Parathyroid adenoma (tissue), 2 donors: ENCODE results near the gene CTAG1B.
"Not testable (repeated sequence)": the region's sequence is repeated elsewhere in the genome, so short reads cannot be mapped to it uniquely, and the experiment has no call there.

Experiments
- H2AFZ ChIP-seq: fragments of 300-600 bp; sonication (generic); one replicate; pipeline ENCODE4 v1.7.0; 2017; ENCODE audit warnings: antibody characterized with exemption, mild to moderate bottlenecking
- H3K27ac ChIP-seq: fragments of 300-600 bp; sonication (generic); one replicate; pipeline ENCODE4 v1.7.0; 2017
- H3K27me3 ChIP-seq: fragments of 300-600 bp; sonication (generic); one replicate; pipeline ENCODE4 v1.7.0; 2017; ENCODE audit warnings: low read length; ENCODE audit not compliant: control insufficient read depth, insufficient read depth
- H3K36me3 ChIP-seq: fragments of 300-600 bp; sonication (generic); one replicate; pipeline ENCODE4 v1.7.0; 2017; ENCODE audit warnings: low read length; ENCODE audit not compliant: control insufficient read depth, insufficient read depth
- H3K4me1 ChIP-seq: fragments of 300-600 bp; sonication (generic); one replicate; pipeline ENCODE4 v1.7.0; 2017; ENCODE audit warnings: control low read depth
- H3K4me2 ChIP-seq: fragments of 300-600 bp; sonication (generic); one replicate; pipeline ENCODE4 v1.7.0; 2017; ENCODE audit warnings: low read length
- H3K4me3 ChIP-seq: fragments of 300-600 bp; sonication (generic); one replicate; pipeline ENCODE4 v1.7.0; 2017; ENCODE audit warnings: low read depth, low read length
- H3K79me2 ChIP-seq: fragments of 300-600 bp; sonication (generic); one replicate; pipeline ENCODE4 v1.7.0; 2017; ENCODE audit warnings: control low read depth
- H3K9ac ChIP-seq: fragments of 300-600 bp; sonication (generic); one replicate; pipeline ENCODE4 v1.7.0; 2017; ENCODE audit warnings: mild to moderate bottlenecking
- H3K9me3 ChIP-seq: fragments of 300-600 bp; sonication (generic); one replicate; pipeline ENCODE4 v1.7.0; 2017; ENCODE audit warnings: low read length; ENCODE audit not compliant: control insufficient read depth
- CTCF ChIP-seq: fragments of 300-600 bp; sonication (generic); IDR thresholded peaks from one replicate; pipeline ENCODE4 v1.7.0; 2017; ENCODE audit warnings: antibody characterized with exemption, mild to moderate bottlenecking
- donor health status: primary hyperparathyroidism.

Gene CTAG1B

GRCh38 chrX:154654372-154654771 is 35.3 kb upstream of the CTAG1B start:
- Histone ChIP-seq H3K9me3 (no peaks in the 10 kb centered on the region), H3K27ac (no peak overlapping the region), H3K79me2 (no peaks in the 10 kb centered on the region), H3K27me3 (no peaks in the 10 kb centered on the region), H3K36me3 (no peaks in the 10 kb centered on the region), H3K4me1 (no peaks in the 10 kb centered on the region), H3K4me3 (no peak overlapping the region), H3K4me2 (no peak overlapping the region), H3K9ac (no peak overlapping the region), H2AFZ (no peak overlapping the region)
- no peak for TF ChIP-seq CTCF

GRCh38 chrX:154653413-154653812 is 34.3 kb upstream of the CTAG1B start, which contains the start of gene CTAG2:
Gene CTAG2 (minus strand): TSS chrX:154653579. CDS start chrX:154653515, 64 bp downstream.
- not testable (repeated sequence) for H3K4me3 ChIP-seq, H3K9me3 ChIP-seq, H3K79me2 ChIP-seq, H3K36me3 ChIP-seq, H3K27me3 ChIP-seq, H3K27ac ChIP-seq, H3K4me1 ChIP-seq, H3K4me2 ChIP-seq, H2AFZ ChIP-seq, H3K9ac ChIP-seq

- Histone ChIP-seq H3K27ac (no peak overlapping the region), H3K36me3 (no peaks in the 10 kb centered on the region), H3K4me2 (no peak overlapping the region), H3K9me3 (no peaks in the 10 kb centered on the region), H3K9ac (no peak overlapping the region), H3K4me1 (no peaks in the 10 kb centered on the region), H3K4me3 (no peak overlapping the region), H3K79me2 (no peaks in the 10 kb centered on the region), H3K27me3 (no peaks in the 10 kb centered on the region), H2AFZ (no peak overlapping the region)
- TF ChIP-seq CTCF, result no peak
These were observed 33.9 kb upstream of the CTAG1B start for GRCh38 chrX:154653048-154653401.

GRCh38 chrX:154652311-154653047 is 33.4 kb upstream of the CTAG1B start:
- no peak overlapping the region for H2AFZ ChIP-seq
- H3K9ac ChIP-seq, result no peak overlapping the region
- H3K27ac ChIP-seq, result no peak overlapping the region
- H3K4me1 ChIP-seq, result no peaks in the 10 kb centered on the region
- TF ChIP-seq CTCF, result no peak
- no peaks in the 10 kb centered on the region for H3K9me3 ChIP-seq
- no peaks in the 10 kb centered on the region for H3K27me3 ChIP-seq
- no peak overlapping the region for H3K4me3 ChIP-seq
- H3K4me2 ChIP-seq, result no peak overlapping the region
- no peaks in the 10 kb centered on the region for H3K36me3 ChIP-seq
- H3K79me2 ChIP-seq, result no peaks in the 10 kb centered on the region

DNA sequence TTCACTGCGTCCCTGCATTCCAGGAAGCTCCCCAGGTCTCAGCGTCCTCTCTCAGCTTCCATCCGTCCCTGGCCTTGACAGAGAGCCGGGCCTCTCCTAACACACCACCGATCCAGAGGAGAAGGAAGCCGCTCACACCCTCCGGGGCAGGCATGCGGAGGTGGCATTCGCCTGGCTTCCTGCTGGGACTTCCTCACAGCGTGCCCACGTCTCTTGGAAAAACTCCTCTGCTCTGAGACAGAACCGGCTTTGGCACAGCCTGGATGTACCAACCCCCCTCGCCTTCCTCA is 31.1 kb upstream of the CTAG1B start:
- Histone ChIP-seq H2AFZ (no peak overlapping the region), H3K27ac (no peak overlapping the region), H3K27me3 (no peaks in the 10 kb centered on the region), H3K4me3 (no peak overlapping the region), H3K4me2 (no peak overlapping the region), H3K9ac (no peak overlapping the region), H3K4me1 (no peaks in the 10 kb centered on the region), H3K36me3 (no peaks in the 10 kb centered on the region), H3K79me2 (no peaks in the 10 kb centered on the region), H3K9me3 (no peaks in the 10 kb centered on the region)
- TF ChIP-seq CTCF, result no peak
